Measurements from ENCODE around the gene TEAD3.
"Not testable (repeated sequence)": the region's sequence is repeated elsewhere in the genome, so short reads cannot be mapped to it uniquely, and the experiment has no call there.

Gene TEAD3

GRCh38 chr6:35435074-35435837 lies 61.6 kb downstream of the TEAD3 start:
- no peaks in the 10 kb centered on the region for H3K4me1 ChIP-seq (ENCODE audit: insufficient read depth, poor library complexity, severe bottlenecking)
- H3K36me3 ChIP-seq (ENCODE audit: low read depth): no peaks in the 10 kb centered on the region
- no peaks in the 10 kb centered on the region for H3K9me3 ChIP-seq (ENCODE audit: severe bottlenecking)
- no peak overlapping the region for H3K4me3 ChIP-seq (ENCODE audit: severe bottlenecking)
- DNase-seq (ENCODE audit: low spot score) (no peak), ATAC-seq (ENCODE audit: low read depth) (no peak)
- no peaks in the 10 kb centered on the region for H3K27me3 ChIP-seq (ENCODE audit: insufficient read depth, poor library complexity, severe bottlenecking)
- TF ChIP-seq CTCF (IDR thresholded peaks at IDR 0.05; ENCODE audit: poor library complexity, severe bottlenecking): no peak
- H3K27ac ChIP-seq (ENCODE audit: poor library complexity, severe bottlenecking): no peak overlapping the region

- H3K4me3 ChIP-seq (ENCODE audit: severe bottlenecking); H3K4me1 ChIP-seq (ENCODE audit: insufficient read depth, poor library complexity, severe bottlenecking); H3K27me3 ChIP-seq (ENCODE audit: insufficient read depth, poor library complexity, severe bottlenecking); DNase-seq (ENCODE audit: low spot score); ATAC-seq (ENCODE audit: low read depth); H3K9me3 ChIP-seq (ENCODE audit: severe bottlenecking); H3K36me3 ChIP-seq (ENCODE audit: low read depth); H3K27ac ChIP-seq (ENCODE audit: poor library complexity, severe bottlenecking): not testable (repeated sequence)
Measured at GRCh38 chr6:35432702-35433101, 64.2 kb downstream of the TEAD3 start.

- Histone ChIP-seq H3K9me3 (ENCODE audit: severe bottlenecking) (peaks cover 10% of the 10 kb centered on the region), H3K27me3 (ENCODE audit: insufficient read depth, poor library complexity, severe bottlenecking) (no peaks in the 10 kb centered on the region), H3K4me1 (ENCODE audit: insufficient read depth, poor library complexity, severe bottlenecking) (no peaks in the 10 kb centered on the region), H3K27ac (ENCODE audit: poor library complexity, severe bottlenecking) (no peak overlapping the region), H3K36me3 (ENCODE audit: low read depth) (peaks cover 11% of the 10 kb centered on the region; the same call in 1 of the 2 replicates), H3K4me3 (ENCODE audit: severe bottlenecking) (no peak overlapping the region)
- TF ChIP-seq CTCF (IDR thresholded peaks at IDR 0.05; ENCODE audit: poor library complexity, severe bottlenecking): no peak
- ATAC-seq (ENCODE audit: low read depth) (no peak; the same call in 2 of the 3 replicates), DNase-seq (ENCODE audit: low spot score) (no peak)
Measured at GRCh38 chr6:35432291-35432690, 64.6 kb downstream of the TEAD3 start.

GRCh38 chr6:35429463-35429862 lies 67.4 kb downstream of the TEAD3 start:
- no peak for TF ChIP-seq CTCF (IDR thresholded peaks at IDR 0.05; ENCODE audit: poor library complexity, severe bottlenecking)
- DNase-seq (ENCODE audit: low spot score) (no peak), ATAC-seq (ENCODE audit: low read depth) (no peak)
- Histone ChIP-seq H3K27ac (ENCODE audit: poor library complexity, severe bottlenecking) (no peak overlapping the region), H3K27me3 (ENCODE audit: insufficient read depth, poor library complexity, severe bottlenecking) (no peaks in the 10 kb centered on the region), H3K9me3 (ENCODE audit: severe bottlenecking) (peaks cover 10% of the 10 kb centered on the region), H3K36me3 (ENCODE audit: low read depth) (peaks cover 30% of the 10 kb centered on the region), H3K4me1 (ENCODE audit: insufficient read depth, poor library complexity, severe bottlenecking) (peaks cover 3% of the 10 kb centered on the region), H3K4me3 (ENCODE audit: severe bottlenecking) (no peak overlapping the region)

- Histone ChIP-seq H3K27me3 (ENCODE audit: insufficient read depth, poor library complexity, severe bottlenecking) (no peaks in the 10 kb centered on the region), H3K9me3 (ENCODE audit: severe bottlenecking) (peaks cover 10% of the 10 kb centered on the region), H3K27ac (ENCODE audit: poor library complexity, severe bottlenecking) (no peak overlapping the region), H3K4me3 (ENCODE audit: severe bottlenecking) (no peak overlapping the region), H3K4me1 (ENCODE audit: insufficient read depth, poor library complexity, severe bottlenecking) (peaks cover 3% of the 10 kb centered on the region), H3K36me3 (ENCODE audit: low read depth) (peaks cover 37% of the 10 kb centered on the region)
- ATAC-seq (ENCODE audit: low read depth) (no peak), DNase-seq (ENCODE audit: low spot score) (no peak)
- no peak for TF ChIP-seq CTCF (IDR thresholded peaks at IDR 0.05; ENCODE audit: poor library complexity, severe bottlenecking)
Measured at GRCh38 chr6:35428421-35429149, 68.3 kb downstream of the TEAD3 start.
